SKM-1 treated with dmso at 0.1 percent for 144 hours (cell line): ENCODE results near the gene GPHB5.

Experiments used
- DNase-seq: peaks from one replicate; lab custom pipeline; 2025; ENCODE audit not compliant: unreplicated experiment; lab: John Stamatoyannopoulos, UW

The GPHB5 gene

GRCh38 chr14:63267171-63267570, 51.6 kb downstream of the GPHB5 start:
- no peak for DNase-seq

DNA sequence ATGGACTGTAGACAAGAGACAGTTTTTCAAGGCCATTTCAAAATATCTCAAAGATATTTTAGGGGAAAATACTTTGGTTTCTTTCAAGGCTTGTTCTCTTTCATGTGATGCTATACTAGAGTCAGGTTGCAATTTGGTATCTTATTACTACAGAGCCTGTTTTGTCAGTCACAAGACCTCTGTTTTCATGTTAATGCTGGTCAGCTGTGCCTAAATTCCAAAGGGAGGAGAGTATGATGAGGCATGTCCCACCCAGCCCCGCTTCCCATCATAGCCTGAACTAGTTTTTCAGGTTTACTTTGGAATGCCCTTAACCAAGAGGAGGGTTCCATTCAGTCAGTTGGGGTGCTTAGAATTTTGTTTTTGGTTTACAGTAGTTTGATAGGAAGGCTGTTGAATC, 52.6 kb downstream of the GPHB5 start:
- no peak for DNase-seq
